Nephron (organoid): ENCODE measurements around the gene ATP11A.

Source experiments
- H3K27ac Mint-ChIP-seq, 3 experiments: 2 replicates each; pipeline ENCODE4 v1.8.0; 2020; ENCODE audit warnings: mixed read lengths in 3 of 3, mild to moderate bottlenecking in 2 of 3, moderate library complexity in 1 of 3
- H3K27me3 Mint-ChIP-seq: 2 replicates; pipeline ENCODE4 v1.8.0; 2021; ENCODE audit warnings: low read depth, mild to moderate bottlenecking, moderate library complexity, mixed read lengths
- H3K36me3 Mint-ChIP-seq: 2 replicates; pipeline ENCODE4 v1.8.0; 2020; ENCODE audit warnings: low read depth, mixed read lengths
- H3K4me1 Mint-ChIP-seq: 2 replicates; pipeline ENCODE4 v1.8.0; 2020; ENCODE audit warnings: mixed read lengths
- H3K4me3 Mint-ChIP-seq, 3 experiments: 2 replicates each; pipeline ENCODE4 v1.8.0; 2020; ENCODE audit warnings: mild to moderate bottlenecking in 3 of 3, mixed read lengths in 3 of 3, moderate library complexity in 2 of 3
- H3K9me3 Mint-ChIP-seq: 2 replicates; pipeline ENCODE4 v1.8.0; 2020; ENCODE audit warnings: mixed read lengths
- CTCF ChIP-seq, 3 experiments: fragments of 200-600 bp; sonication (generic); IDR thresholded peaks; one replicate each; pipeline ENCODE4 v1.5.0; 2021; ENCODE audit warnings: antibody characterized with exemption in 3 of 3; ENCODE audit not compliant: unreplicated experiment in 3 of 3

The ATP11A gene

GRCh38 chr13:112760931-112761330, 71.1 kb downstream of the ATP11A start:
- TF ChIP-seq CTCF (IDR thresholded peaks at IDR 0.05; ENCODE audit: unreplicated experiment in 3 of 3) = no peak
- Mint-ChIP-seq H3K27ac (peak overlapping the region in 2 of 3 experiments; percentile 37 to 72), H3K36me3 (peaks cover 17% of the 10 kb centered on the region), H3K4me3 (peak overlapping the region in 2 of 3 experiments; percentile 5 to 52), H3K4me1 (peaks cover 21% of the 10 kb centered on the region), H3K9me3 (peaks cover 8% of the 10 kb centered on the region), H3K27me3 (peaks cover 6% of the 10 kb centered on the region)

GRCh38 chr13:112761701-112762689, 72.2 kb downstream of the ATP11A start:
- no peak for TF ChIP-seq CTCF (IDR thresholded peaks at IDR 0.05; ENCODE audit: unreplicated experiment in 3 of 3)
- Mint-ChIP-seq H3K36me3 (peaks cover 15% of the 10 kb centered on the region), H3K27ac (no peak overlapping the region), H3K27me3 (peaks cover 6% of the 10 kb centered on the region), H3K4me1 (peaks cover 18% of the 10 kb centered on the region), H3K9me3 (peaks cover 8% of the 10 kb centered on the region), H3K4me3 (no peak overlapping the region)

- Mint-ChIP-seq H3K27me3 (peaks cover 6% of the 10 kb centered on the region), H3K36me3 (peaks cover 10% of the 10 kb centered on the region), H3K4me1 (peaks cover 11% of the 10 kb centered on the region), H3K4me3 (no peak overlapping the region), H3K9me3 (peaks cover 6% of the 10 kb centered on the region), H3K27ac (no peak overlapping the region)
- no peak for TF ChIP-seq CTCF (IDR thresholded peaks at IDR 0.05; ENCODE audit: unreplicated experiment in 3 of 3)
Measured at GRCh38 chr13:112762690-112763080, 72.8 kb downstream of the ATP11A start.

GRCh38 chr13:112764028-112764427, 74.2 kb downstream of the ATP11A start:
- H3K27me3 Mint-ChIP-seq = peaks cover 11% of the 10 kb centered on the region
- peaks cover 4% of the 10 kb centered on the region for H3K36me3 Mint-ChIP-seq

GRCh38 chr13:112764864-112765561, 75.2 kb downstream of the ATP11A start:
- no peak for TF ChIP-seq CTCF (IDR thresholded peaks at IDR 0.05; ENCODE audit: unreplicated experiment in 3 of 3)
- Mint-ChIP-seq H3K36me3 (no peaks in the 10 kb centered on the region), H3K4me1 (peaks cover 26% of the 10 kb centered on the region), H3K4me3 (no peak overlapping the region), H3K27ac (no peak overlapping the region), H3K9me3 (no peaks in the 10 kb centered on the region), H3K27me3 (peaks cover 16% of the 10 kb centered on the region)

More at GRCh38 chr13:112764028-112764427, 74.2 kb downstream of the ATP11A start:
- H3K4me3 Mint-ChIP-seq = no peak overlapping the region
- H3K27ac Mint-ChIP-seq = no peak overlapping the region
- H3K4me1 Mint-ChIP-seq = peaks cover 18% of the 10 kb centered on the region
- TF ChIP-seq CTCF (IDR thresholded peaks at IDR 0.05; ENCODE audit: unreplicated experiment in 3 of 3) = no peak
- H3K9me3 Mint-ChIP-seq = peaks cover 4% of the 10 kb centered on the region
